Measurements from ENCODE around the gene ACP6. TPM values are rescaled to one million over a fixed set of nuclear protein-coding genes. Genes with fewer than 3 reads are reported as not detected.

ACP6 gene
- 7.8 and 10.1 TPM in 2 replicates for total RNA-seq

GRCh38 chr1:147670319-147671001 is at the start of gene ACP6:
ACP6 (minus strand) TSS chr1:147670524; CDS start chr1:147670048, 476 bp downstream.

Other genes starting within 250 kb of the ACP6 start
- gene BCL9, start 129.0 kb downstream of the ACP6 start, total RNA-seq, result 17.9 and 19.1 TPM in 2 replicates
- not detected in 2 replicates for gene GJA5, start 90.1 kb upstream of the ACP6 start, total RNA-seq
- gene GJA8, start 232.3 kb upstream of the ACP6 start, total RNA-seq, result not detected in 2 replicates

Data from mesangial cell (primary cell).